Neural cell (in vitro differentiated cells): ENCODE data around the gene RALB. TPM values are rescaled to one million over a fixed set of nuclear protein-coding genes. Genes with fewer than 3 reads are reported as not detected.

Experiments
- H2AFZ ChIP-seq: fragments of 200-600, 300-800 bp; sonication (generic), shearing (Covaris generic); 2 replicates; pipeline ENCODE4 v1.6.0; 2014; ENCODE audit warnings: low read depth, mild to moderate bottlenecking, antibody characterized with exemption, low read length, moderate library complexity
- H3F3A ChIP-seq: fragments of 200-600 bp; shearing (Covaris generic); 2 replicates; pipeline ENCODE4 v1.6.1; 2016; ENCODE audit warnings: mild to moderate bottlenecking, moderate library complexity, mixed read lengths, antibody characterized with exemption, low read length; ENCODE audit not compliant: insufficient read depth, poor library complexity, severe bottlenecking
- H3K27ac ChIP-seq: fragments of 200-600, 300-800 bp; sonication (generic), shearing (Covaris generic); 2 replicates; pipeline ENCODE4 v1.5.1; 2014; ENCODE audit warnings: mild to moderate bottlenecking, low read length, moderate library complexity
- H3K27me3 ChIP-seq: fragments of 300-800, 200-600 bp; sonication (generic), shearing (Covaris generic); 2 replicates; pipeline ENCODE4 v1.6.0; 2014; ENCODE audit warnings: mild to moderate bottlenecking, low read depth, low read length, moderate library complexity; ENCODE audit not compliant: insufficient read depth
- H3K36me3 ChIP-seq: fragments of 300-800, 200-600 bp; sonication (generic), shearing (Covaris generic); 2 replicates; pipeline ENCODE4 v1.5.1; 2014; ENCODE audit warnings: mild to moderate bottlenecking, antibody characterized with exemption, low read length, moderate library complexity; ENCODE audit not compliant: insufficient read depth
- H3K4me2 ChIP-seq: fragments of 300-800, 200-600 bp; sonication (generic), shearing (Covaris generic); 2 replicates; pipeline ENCODE4 v1.6.0; 2014; ENCODE audit warnings: mild to moderate bottlenecking, low read length
- H3K4me3 ChIP-seq: fragments of 300-800, 200-600 bp; sonication (generic), shearing (Covaris generic); 2 replicates; pipeline ENCODE4 v1.5.1; 2014; ENCODE audit warnings: mild to moderate bottlenecking, low read length, moderate library complexity
- H3K79me2 ChIP-seq: fragments of 200-600 bp; shearing (Covaris generic); replicated peaks from 2 replicates; pipeline ENCODE4 v1.6.0; 2014; ENCODE audit warnings: mild to moderate bottlenecking, low read length, moderate library complexity; ENCODE audit not compliant: insufficient read depth
- H3K9ac ChIP-seq: fragments of 300-800, 200-600 bp; sonication (generic), shearing (Covaris generic); 2 replicates; pipeline ENCODE4 v1.6.1; 2016; ENCODE audit warnings: mild to moderate bottlenecking, low read length, mixed read lengths
- H3K9me2 ChIP-seq: fragments of 200-600 bp; shearing (Covaris generic); 2 replicates; pipeline ENCODE4 v1.6.1; 2016; ENCODE audit warnings: mild to moderate bottlenecking, low read length, mixed read lengths; ENCODE audit not compliant: insufficient read depth
- H3K9me3 ChIP-seq: fragments of 200-600, 300-800 bp; sonication (generic), shearing (Covaris generic); 2 replicates; pipeline ENCODE4 v1.6.1; 2016; ENCODE audit warnings: mild to moderate bottlenecking, mixed run types, low read length, moderate library complexity, mixed read lengths
- H4K20me1 ChIP-seq: fragments of 200-600 bp; shearing (Covaris generic); 2 replicates; pipeline ENCODE4 v1.6.1; 2016; ENCODE audit warnings: mild to moderate bottlenecking, mixed run types; ENCODE audit not compliant: insufficient read depth
- CTCF ChIP-seq: fragments of 450-650 bp; IDR thresholded peaks from 2 replicates; pipeline ENCODE4 v1.5.1; 2014; ENCODE audit warnings: antibody characterized with exemption, mild to moderate bottlenecking, moderate library complexity; ENCODE audit not compliant: poor library complexity, severe bottlenecking
- EZH2 ChIP-seq: fragments of 200-600, 300-800 bp; shearing (Covaris generic), sonication (generic); IDR thresholded peaks from 2 replicates; pipeline ENCODE4 v1.6.1; 2014; ENCODE audit warnings: antibody characterized with exemption, low read length, borderline replicate concordance, mild to moderate bottlenecking; ENCODE audit not compliant: insufficient read depth, poor library complexity, severe bottlenecking
- MXI1 ChIP-seq: fragments of 450-650 bp; conservative IDR thresholded peaks from 2 replicates; pipeline ENCODE4 v1.6.1; 2014; ENCODE audit warnings: antibody characterized with exemption, mild to moderate bottlenecking; ENCODE audit not compliant: poor library complexity, severe bottlenecking
- POLR2AphosphoS5 ChIP-seq: IDR thresholded peaks from 2 replicates; pipeline ENCODE4 v1.6.1; 2012
- RAD21 ChIP-seq: fragments of 450-650 bp; conservative IDR thresholded peaks from 2 replicates; pipeline ENCODE4 v1.6.1; 2014; ENCODE audit warnings: antibody characterized with exemption, mild to moderate bottlenecking, moderate library complexity
- REST ChIP-seq: IDR thresholded peaks from 2 replicates; pipeline ENCODE4 v1.6.1; 2012; ENCODE audit warnings: borderline replicate concordance
- TAF1 ChIP-seq: IDR thresholded peaks from 2 replicates; pipeline ENCODE4 v1.6.1; 2012; ENCODE audit warnings: low read depth
- polyA plus RNA-seq: library from polyadenylated mRNA; depleted of rRNA; stranded (reverse); fragments of >200 nt; gene quantifications from 2 replicates; pipeline ENCODE4 v1.2.3, GENCODE V29; 2014

Gene RALB
- polyA plus RNA-seq, 1 donor from 2014 or later, result 50.6 TPM

- Histone ChIP-seq H3K27ac (no peak overlapping the region), H3K79me2 (no peaks in the 10 kb centered on the region), H3K4me2 (no peak overlapping the region)
Observed at GRCh38 chr2:120285056-120285455, 32.4 kb downstream of the RALB start.

GRCh38 chr2:120287183-120288015 is 34.7 kb downstream of the RALB start:
- H3K9me3 ChIP-seq, result no peaks in the 10 kb centered on the region

More at GRCh38 chr2:120285056-120285455, 32.4 kb downstream of the RALB start:
- TF ChIP-seq TAF1 (no peak), CTCF (no peak), RAD21 (no peak), MXI1 (no peak), EZH2 (no peak), POLR2AphosphoS5 (no peak), REST (no peak)
- no peak overlapping the region for H2AFZ ChIP-seq
- H3K9me2 ChIP-seq, result no peaks in the 10 kb centered on the region
- H3F3A ChIP-seq, result no peaks in the 10 kb centered on the region
- no peaks in the 10 kb centered on the region for H3K9me3 ChIP-seq
- H3K4me3 ChIP-seq, result no peak overlapping the region
- H3K9ac ChIP-seq, result no peak overlapping the region
- H3K27me3 ChIP-seq, result no peaks in the 10 kb centered on the region
- H3K36me3 ChIP-seq, result no peaks in the 10 kb centered on the region
- no peaks in the 10 kb centered on the region for H4K20me1 ChIP-seq

More at GRCh38 chr2:120287183-120288015, 34.7 kb downstream of the RALB start:
- no peaks in the 10 kb centered on the region for H3K36me3 ChIP-seq
- no peak overlapping the region for H3K27ac ChIP-seq
- no peak overlapping the region for H2AFZ ChIP-seq
- TF ChIP-seq CTCF, result no peak
- no peak for TF ChIP-seq RAD21
- TF ChIP-seq EZH2, result no peak
- no peak for TF ChIP-seq MXI1
- H3K27me3 ChIP-seq, result no peaks in the 10 kb centered on the region
- H3K4me2 ChIP-seq, result no peak overlapping the region
- H3K4me3 ChIP-seq, result no peak overlapping the region
- no peaks in the 10 kb centered on the region for H3F3A ChIP-seq
- no peaks in the 10 kb centered on the region for H4K20me1 ChIP-seq
- H3K79me2 ChIP-seq, result no peaks in the 10 kb centered on the region
- H3K9me2 ChIP-seq, result no peaks in the 10 kb centered on the region
- H3K9ac ChIP-seq, result no peak overlapping the region
